H1 (cell line): ENCODE measurements around the gene TXNDC11. TPM values are rescaled to one million over a fixed set of nuclear protein-coding genes. Genes with fewer than 3 reads are reported as not detected.

Experiments used
- CTCF ChIA-PET: fragments of 300-600 bp; sonication (Branson Sonifier 250); formaldehyde crosslinking; loops from one replicate; lab custom pipeline; 2021; ENCODE audit not compliant: partially characterized antibody; lab: Charles Lee
- POLR2A ChIA-PET: fragments of 300-600 bp; sonication (Branson Sonifier 250); formaldehyde crosslinking; loops from one replicate; lab custom pipeline; 2021; ENCODE audit warnings: inconsistent platforms; ENCODE audit not compliant: partially characterized antibody; lab: Charles Lee
- DNase-seq, 2 experiments: peaks; one replicate each; pipeline versions ENCODE4 v3.0.0 to v3.0.0-alpha.2; 2010 to 2022; ENCODE audit warnings: low spot score in 2 of 2, low read depth in 1 of 2, mixed read lengths in 1 of 2
- FAIRE-seq: peaks from 2 replicates; lab custom pipeline; 2011; peaks lifted over from hg19 to GRCh38; lab: Jason Lieb, UNC
- H2AFZ ChIP-seq: 2 replicates; pipeline ENCODE4 v1.8.1; 2012; ENCODE audit warnings: low read length, inconsistent platforms
- H2AK5ac ChIP-seq: 2 replicates; pipeline ENCODE4 v1.6.1; 2013; ENCODE audit warnings: low read depth, low read length
- H2BK120ac ChIP-seq: replicated peaks from 2 replicates; pipeline ENCODE3; 2013; ENCODE audit warnings: low read depth, low read length, inconsistent platforms
- H2BK12ac ChIP-seq: 2 replicates; pipeline ENCODE4 v1.6.1; 2013; ENCODE audit warnings: low read depth, low read length
- H2BK15ac ChIP-seq: 2 replicates; pipeline ENCODE4 v1.6.1; 2013; ENCODE audit warnings: low read length
- H2BK20ac ChIP-seq: 2 replicates; pipeline ENCODE4 v1.6.1; 2013; ENCODE audit warnings: low read length
- H2BK5ac ChIP-seq: 2 replicates; pipeline ENCODE4 v1.6.1; 2013; ENCODE audit warnings: low read depth, low read length
- H3K14ac ChIP-seq: 2 replicates; pipeline ENCODE4 v1.6.1; 2013; ENCODE audit warnings: inconsistent platforms; ENCODE audit not compliant: insufficient read length
- H3K18ac ChIP-seq: 2 replicates; pipeline ENCODE4 v1.6.1; 2013; ENCODE audit warnings: low read length; ENCODE audit errors: extremely low read depth
- H3K23ac ChIP-seq: 2 replicates; pipeline ENCODE4 v1.6.1; 2013; ENCODE audit warnings: inconsistent platforms; ENCODE audit not compliant: insufficient read length
- H3K23me2 ChIP-seq: 2 replicates; pipeline ENCODE4 v1.6.1; 2013; ENCODE audit warnings: low read depth, low read length
- H3K27ac ChIP-seq: 2 replicates; pipeline ENCODE4 v1.6.1; 2011; ENCODE audit warnings: low read depth, low read length, inconsistent platforms
- H3K27me3 ChIP-seq, 4 experiments: replicated peaks in 1 of 4; 1 replicate in 1 of 4; 2 replicates in 3 of 4; pipeline versions ENCODE4 v1.6.1 to v1.8.1; 2011 to 2013; ENCODE audit warnings: low read length in 3 of 4, mild to moderate bottlenecking in 3 of 4, inconsistent platforms in 2 of 4, mixed read lengths in 2 of 4, moderate library complexity in 1 of 4; ENCODE audit not compliant: control insufficient read depth in 3 of 4, insufficient read depth in 3 of 4; ENCODE audit errors: extremely low read depth in 1 of 4
- H3K36me3 ChIP-seq, 4 experiments: 2 replicates each; pipeline versions ENCODE4 v1.6.1 to v1.8.1; 2011 to 2013; ENCODE audit warnings: mild to moderate bottlenecking in 4 of 4, low read length in 3 of 4, moderate library complexity in 2 of 4, control low read depth in 1 of 4, inconsistent platforms in 1 of 4; ENCODE audit not compliant: insufficient read depth in 4 of 4, control insufficient read depth in 2 of 4
- H3K4ac ChIP-seq: replicated peaks from 2 replicates; pipeline ENCODE3; 2013; ENCODE audit warnings: low read length, low read depth, mixed read lengths, inconsistent platforms; ENCODE audit not compliant: insufficient read length
- H3K4me1 ChIP-seq, 4 experiments: replicated peaks in 1 of 4; 1 replicate in 1 of 4; 2 replicates in 3 of 4; pipeline versions ENCODE4 v1.6.1 to v1.8.1; 2011 to 2013; ENCODE audit warnings: low read length in 3 of 4, inconsistent platforms in 2 of 4, mixed read lengths in 1 of 4; ENCODE audit not compliant: insufficient read depth in 4 of 4, control insufficient read depth in 3 of 4
- H3K4me2 ChIP-seq, 2 experiments: 2 replicates each; pipeline versions ENCODE4 v1.6.1 to v1.8.1; 2011 to 2013; ENCODE audit warnings: low read depth in 2 of 2, low read length in 2 of 2, control low read depth in 1 of 2, inconsistent platforms in 1 of 2, mild to moderate bottlenecking in 1 of 2; ENCODE audit not compliant: insufficient read depth in 1 of 2
- H3K4me3 ChIP-seq, 4 experiments: fragments of 200-600, 300-600 bp in 1 of 4; sonication (generic), shearing (Covaris generic), sonication (Bioruptor Twin) in 1 of 4; 2 replicates each; pipeline versions ENCODE4 v1.5.1 to v1.8.1; 2011 to 2016; ENCODE audit warnings: low read length in 4 of 4, low read depth in 3 of 4, control low read depth in 2 of 4, inconsistent platforms in 2 of 4, mild to moderate bottlenecking in 2 of 4, mixed read lengths in 1 of 4, moderate library complexity in 1 of 4; ENCODE audit not compliant: insufficient read depth in 2 of 4; ENCODE audit errors: extremely low read depth in 1 of 4
- H3K56ac ChIP-seq: replicated peaks from 2 replicates; pipeline ENCODE3; 2013; ENCODE audit warnings: low read depth, mild to moderate bottlenecking, mixed read lengths, low read length, inconsistent platforms; ENCODE audit not compliant: insufficient read length
- H3K79me1 ChIP-seq: 2 replicates; pipeline ENCODE4 v1.6.1; 2013; ENCODE audit warnings: low read depth, low read length, control low read depth
- H3K79me2 ChIP-seq, 2 experiments: 2 replicates each; pipeline versions ENCODE4 v1.6.1 to v1.8.1; 2012 to 2013; ENCODE audit warnings: low read length in 2 of 2, mild to moderate bottlenecking in 2 of 2, inconsistent platforms in 1 of 2; ENCODE audit not compliant: insufficient read depth in 2 of 2, control insufficient read depth in 1 of 2
- H3K9ac ChIP-seq, 4 experiments: replicated peaks in 1 of 4; 1 replicate in 1 of 4; 2 replicates in 3 of 4; pipeline versions ENCODE4 v1.6.1 to v1.8.1; 2011 to 2013; ENCODE audit warnings: low read depth in 3 of 4, low read length in 3 of 4, control low read depth in 2 of 4, mild to moderate bottlenecking in 2 of 4, moderate library complexity in 2 of 4, inconsistent platforms in 1 of 4; ENCODE audit errors: extremely low read depth in 1 of 4
- H3K9me3 ChIP-seq, 2 experiments: 2 replicates each; pipeline versions ENCODE4 v1.6.1 to v1.8.1; 2012 to 2013; ENCODE audit warnings: mild to moderate bottlenecking in 2 of 2, moderate library complexity in 2 of 2, control low read depth in 1 of 2, inconsistent platforms in 1 of 2, low read depth in 1 of 2, low read length in 1 of 2, mixed read lengths in 1 of 2; ENCODE audit not compliant: insufficient read depth in 2 of 2
- H4K20me1 ChIP-seq, 2 experiments: replicated peaks in 1 of 2; 2 replicates each; pipeline versions ENCODE3 to v1.8.1; 2011 to 2013; ENCODE audit warnings: inconsistent platforms in 2 of 2, low read length in 2 of 2, mild to moderate bottlenecking in 1 of 2; ENCODE audit not compliant: insufficient read depth in 2 of 2, control insufficient read depth in 1 of 2
- H4K5ac ChIP-seq: 2 replicates; pipeline ENCODE4 v1.6.1; 2013; ENCODE audit warnings: low read length, low read depth, mixed read lengths, inconsistent platforms; ENCODE audit not compliant: insufficient read length
- H4K8ac ChIP-seq: 2 replicates; pipeline ENCODE4 v1.8.0; 2013; ENCODE audit warnings: mild to moderate bottlenecking, moderate library complexity, low read length, inconsistent platforms; ENCODE audit not compliant: insufficient read depth; ENCODE audit errors: extremely low read depth
- H4K91ac ChIP-seq: replicated peaks from 2 replicates; pipeline ENCODE3; 2013; ENCODE audit warnings: low read length, mixed read lengths, inconsistent platforms; ENCODE audit not compliant: insufficient read length
- BCL11A ChIP-seq, 2 experiments: IDR thresholded peaks; one replicate each; pipeline ENCODE4 v1.6.1; 2011; ENCODE audit warnings: low read depth in 2 of 2, low read length in 2 of 2, mild to moderate bottlenecking in 2 of 2
- CBX8 ChIP-seq: fragments of 300-800, 300-1000 bp; sonication (generic); IDR thresholded peaks from 2 replicates; pipeline ENCODE4 v1.7.1; 2016; ENCODE audit warnings: low read depth, low read length, borderline replicate concordance
- EGR1 ChIP-seq: IDR thresholded peaks from 2 replicates; pipeline ENCODE4 v1.6.1; 2011; ENCODE audit warnings: low read depth, low read length, borderline replicate concordance
- FOSL1 ChIP-seq: IDR thresholded peaks from 2 replicates; pipeline ENCODE4 v1.6.1; 2011; ENCODE audit warnings: mild to moderate bottlenecking, low read depth, low read length, moderate library complexity; ENCODE audit not compliant: insufficient read depth
- JUN ChIP-seq: IDR thresholded peaks from 2 replicates; pipeline ENCODE4 v1.6.1; 2011; ENCODE audit warnings: low read depth, mild to moderate bottlenecking, improper control_type of control experiment, low read length
- NANOG ChIP-seq: IDR thresholded peaks from 2 replicates; pipeline ENCODE4 v1.6.1; 2011; ENCODE audit warnings: low read length, low read depth, mild to moderate bottlenecking, inconsistent platforms; ENCODE audit not compliant: insufficient read depth, poor library complexity, severe bottlenecking
- PHF8 ChIP-seq: fragments of 200-600 bp; sonication (generic); conservative IDR thresholded peaks from 2 replicates; pipeline ENCODE4 v1.7.1; 2012; ENCODE audit warnings: low read depth, mild to moderate bottlenecking, inconsistent platforms, low read length, moderate library complexity
- POLR2AphosphoS5 ChIP-seq: IDR thresholded peaks from 2 replicates; pipeline ENCODE4 v1.6.1; 2011; ENCODE audit warnings: low read depth, low read length
- RBBP5 ChIP-seq: IDR thresholded peaks from 2 replicates; pipeline ENCODE4 v1.7.1; 2012; ENCODE audit warnings: low read depth, mild to moderate bottlenecking, inconsistent platforms, low read length, moderate library complexity, borderline replicate concordance
- SIN3A ChIP-seq, 2 experiments: IDR thresholded peaks in 1 of 2; conservative IDR thresholded peaks in 1 of 2; 2 replicates each; pipeline ENCODE4 v1.6.1; 2011 to 2012; ENCODE audit warnings: low read length in 2 of 2, improper control_type of control experiment in 1 of 2, low read depth in 1 of 2, mild to moderate bottlenecking in 1 of 2
- SIRT6 ChIP-seq: IDR thresholded peaks from one replicate; pipeline ENCODE4 v1.7.1; 2012; ENCODE audit warnings: low read length, inconsistent platforms
- SRF ChIP-seq: IDR thresholded peaks from 2 replicates; pipeline ENCODE4 v1.6.1; 2011; ENCODE audit warnings: mild to moderate bottlenecking, low read depth, low read length, moderate library complexity
- WGBS, 2 experiments: shearing (Covaris generic) in 1 of 2; methylation state at CpG; one replicate each; pipeline versions ENCODE4 v1.1.6 to v1.1.7; 2013 to 2015; ENCODE audit warnings: low lambda C conversion rate in 2 of 2, mixed read lengths in 2 of 2, inconsistent platforms in 1 of 2, low coverage in 1 of 2, missing lambda C conversion rate in 1 of 2; ENCODE audit not compliant: insufficient replicate concordance in 2 of 2, insufficient coverage in 1 of 2, insufficient read length in 1 of 2; ENCODE audit errors: extremely low coverage in 1 of 2, missing lambda C conversion rate in 1 of 2; 5-methylcytosine and 5-hydroxymethylcytosine counted together
- polyA plus RNA-seq, 7 experiments: library from polyadenylated mRNA; depleted of rRNA in 3 of 7; stranded (reverse) in 5 of 7; unstranded in 2 of 7; fragments of >200 nt in 5 of 7; fragments of 200-250 nt in 2 of 7; gene quantifications; 1 replicate in 5 of 7; 2 replicates in 1 of 7; 4 replicates in 1 of 7; pipeline versions ENCODE4 v1.2.1 to v1.2.3, GENCODE V29; 2011 to 2013; ENCODE audit warnings: missing spikeins in 2 of 7, mixed read lengths in 2 of 7
- total RNA-seq: library from RNA; stranded (reverse); fragmentation: NEBNext Ultra II Directional; extraction: Animal tissue kit (Norgen Biotek cat#: 25700); gene quantifications from 2 replicates; pipeline ENCODE4 v1.2.1, GENCODE V29; 2021

The TXNDC11 gene
- total and polyA plus RNA-seq, 2 of the 8 experiments (the other 6 are each of a cell fraction or from before 2014, with no cell fraction given): 13.5 to 13.8 TPM

DNA sequence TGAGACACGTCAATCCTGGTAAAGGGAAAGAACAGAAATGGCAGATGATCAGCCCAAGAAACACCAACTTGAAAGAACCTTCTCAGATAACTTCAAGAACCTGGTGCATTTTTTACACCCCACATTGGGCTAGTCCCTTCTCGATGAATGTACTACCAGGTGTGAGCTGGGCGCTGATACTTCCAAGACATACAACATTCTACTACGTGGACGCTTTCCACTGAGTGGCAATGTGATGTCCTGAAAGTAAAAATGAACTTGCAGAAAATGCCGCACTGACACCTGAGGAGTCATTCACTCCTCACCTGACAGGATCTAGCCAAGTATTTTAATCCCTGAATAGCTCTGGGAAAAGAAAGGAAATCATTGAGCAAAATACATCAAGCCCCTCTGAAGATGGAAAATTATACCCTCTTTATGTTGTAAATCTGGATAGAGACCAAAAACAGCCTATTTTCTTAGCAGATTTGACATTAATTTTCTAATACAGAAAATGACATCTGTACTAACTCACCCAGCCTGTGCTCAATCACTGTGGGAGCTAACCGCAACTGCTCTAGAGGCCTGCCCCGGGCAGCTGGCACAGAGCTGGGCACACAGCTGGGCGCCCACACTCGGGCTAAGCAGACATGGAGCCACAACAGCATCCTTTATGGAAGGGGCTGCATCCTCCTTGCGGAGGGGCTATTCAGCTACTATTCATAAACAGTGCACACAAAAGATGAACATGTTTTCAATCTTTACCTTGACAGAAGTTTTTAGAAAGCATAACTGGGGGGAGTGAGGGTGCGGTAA, 58.2 kb downstream of the TXNDC11 start:
- no peaks in the 10 kb centered on the region for H3K9me3 ChIP-seq
- H2BK5ac ChIP-seq: no peak overlapping the region
- no peak overlapping the region for H3K56ac ChIP-seq
- no peak overlapping the region for H3K14ac ChIP-seq
- no peak overlapping the region for H3K9ac ChIP-seq
- no peak overlapping the region for H3K4ac ChIP-seq
- no peak overlapping the region for H2AK5ac ChIP-seq
- no peak overlapping the region for H2BK20ac ChIP-seq
- no peaks in the 10 kb centered on the region for H3K23me2 ChIP-seq
- H2BK12ac ChIP-seq: no peak overlapping the region
- H2BK120ac ChIP-seq: no peak overlapping the region
- H2AFZ ChIP-seq: no peak overlapping the region
- H3K79me1 ChIP-seq: peaks cover 7% of the 10 kb centered on the region
- H3K27me3 ChIP-seq: no peaks in the 10 kb centered on the region
- H3K36me3 ChIP-seq: peaks cover 0 to 13% (median 2%) of the 10 kb centered on the region in 4 experiments; a peak in 5 of 8 replicates
- POLR2A ChIA-PET: interaction anchor here (1.6 to 2.6 kb wide), 2 partner anchors 8 to 12 kb away, joined by 4 to 6 read pairs; no protein-coding TSS in a partner anchor
- CTCF ChIA-PET: interaction anchor here (0.5 to 1.0 kb wide), 4 partner anchors 30 to 151 kb away, joined by 3 to 4 read pairs (median 3); no protein-coding TSS in a partner anchor
- H3K4me2 ChIP-seq: no peak overlapping the region
- H3K4me1 ChIP-seq: peaks cover 0 to 2% (median 0%) of the 10 kb centered on the region in 4 experiments; a peak in 1 of 7 replicates
- 94% methylated on average over 12 of the region's 12 CpGs; no CpG with 5 or more reads in 1 of the 2 experiments for WGBS, 2 experiments
- FAIRE-seq (no peak), DNase-seq (no peak)
- H4K5ac ChIP-seq: no peak overlapping the region
- no peak overlapping the region for H3K4me3 ChIP-seq
- H2BK15ac ChIP-seq: no peak overlapping the region
- no peaks in the 10 kb centered on the region for H3K79me2 ChIP-seq
- H4K91ac ChIP-seq: no peak overlapping the region
- H4K8ac ChIP-seq: no peak overlapping the region; the same call in 1 of the 2 replicates
- H3K27ac ChIP-seq: no peak overlapping the region
- H3K18ac ChIP-seq: no peak overlapping the region
- H3K23ac ChIP-seq: no peak overlapping the region
- H4K20me1 ChIP-seq: peaks cover 0 to 3% of the 10 kb centered on the region in 2 experiments
- TF ChIP-seq SIRT6 (no peak), SRF (no peak), EGR1 (no peak), FOSL1 (no peak), BCL11A (IDR thresholded peaks at IDR 0.05; ENCODE audit: low read depth in 2 of 2, low read length in 2 of 2) (no peak), SIN3A (conservative IDR thresholded peaks at IDR 0.05 in 1 of 2, IDR thresholded peaks at IDR 0.05 in 1 of 2; ENCODE audit: low read depth in 1 of 2, low read length in 2 of 2) (no peak), JUN (no peak), RBBP5 (no peak), PHF8 (no peak), NANOG (no peak), POLR2AphosphoS5 (no peak), CBX8 (no peak)
